Measurements from ENCODE around the gene RANBP1.
"Not testable (repeated sequence)": the region's sequence is repeated elsewhere in the genome, so short reads cannot be mapped to it uniquely, and the experiment has no call there.

RANBP1 gene

DNA sequence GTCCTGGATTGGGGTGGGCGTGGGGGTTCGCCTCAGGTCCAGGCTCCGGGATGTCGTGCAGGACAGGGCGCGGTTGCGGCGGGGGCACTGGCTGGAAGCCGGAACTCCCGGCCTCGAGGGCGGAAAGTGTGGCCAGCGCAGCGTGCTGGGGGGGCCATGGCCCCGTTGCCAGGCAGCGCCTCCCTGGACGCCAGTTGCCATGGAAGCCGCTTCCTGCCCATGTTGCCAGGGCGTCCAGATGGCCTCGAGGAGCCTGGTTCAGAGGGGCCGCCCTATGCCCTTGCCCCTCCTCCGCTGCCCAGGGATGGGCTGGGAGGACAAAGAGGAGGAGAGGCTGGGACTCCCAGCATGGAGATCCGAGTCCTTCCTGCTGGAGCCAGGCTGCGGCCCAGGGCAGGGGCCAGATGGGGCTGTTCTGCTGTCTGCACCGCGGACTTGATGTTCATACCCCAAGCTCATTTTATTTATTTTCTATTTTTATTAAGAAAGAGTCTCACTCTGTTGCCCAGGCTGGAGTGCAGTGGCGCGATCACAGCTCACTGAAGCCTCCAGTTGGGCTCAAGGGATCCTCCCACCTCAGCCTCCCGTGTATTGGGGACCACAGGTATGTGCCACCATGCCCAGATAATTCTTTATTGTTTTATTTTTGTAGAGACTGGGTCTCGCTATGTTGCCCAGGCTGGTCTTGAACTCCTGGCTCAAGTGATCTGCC lies 39.6 kb downstream of the RANBP1 start:
- peak; percentile 63 for DNase-seq

DNA sequence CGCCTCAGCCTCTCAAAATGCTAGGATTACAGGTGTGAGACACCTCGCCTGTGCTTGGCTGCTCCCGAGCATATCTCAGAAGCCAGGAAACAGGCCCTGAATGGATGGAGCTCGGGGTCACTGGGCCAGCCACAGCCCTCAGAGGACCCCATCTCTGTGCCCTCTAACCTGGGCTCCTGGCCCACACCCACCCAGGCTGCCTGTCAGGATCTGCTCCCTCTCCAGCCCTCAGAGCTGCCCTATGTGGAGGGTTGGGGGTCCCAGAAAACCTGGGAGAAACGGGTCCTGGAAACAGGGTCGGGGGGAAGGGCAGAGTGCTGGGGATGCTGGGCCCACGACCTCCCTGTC lies 40.1 kb downstream of the RANBP1 start:
- DNase-seq: no peak

DNA sequence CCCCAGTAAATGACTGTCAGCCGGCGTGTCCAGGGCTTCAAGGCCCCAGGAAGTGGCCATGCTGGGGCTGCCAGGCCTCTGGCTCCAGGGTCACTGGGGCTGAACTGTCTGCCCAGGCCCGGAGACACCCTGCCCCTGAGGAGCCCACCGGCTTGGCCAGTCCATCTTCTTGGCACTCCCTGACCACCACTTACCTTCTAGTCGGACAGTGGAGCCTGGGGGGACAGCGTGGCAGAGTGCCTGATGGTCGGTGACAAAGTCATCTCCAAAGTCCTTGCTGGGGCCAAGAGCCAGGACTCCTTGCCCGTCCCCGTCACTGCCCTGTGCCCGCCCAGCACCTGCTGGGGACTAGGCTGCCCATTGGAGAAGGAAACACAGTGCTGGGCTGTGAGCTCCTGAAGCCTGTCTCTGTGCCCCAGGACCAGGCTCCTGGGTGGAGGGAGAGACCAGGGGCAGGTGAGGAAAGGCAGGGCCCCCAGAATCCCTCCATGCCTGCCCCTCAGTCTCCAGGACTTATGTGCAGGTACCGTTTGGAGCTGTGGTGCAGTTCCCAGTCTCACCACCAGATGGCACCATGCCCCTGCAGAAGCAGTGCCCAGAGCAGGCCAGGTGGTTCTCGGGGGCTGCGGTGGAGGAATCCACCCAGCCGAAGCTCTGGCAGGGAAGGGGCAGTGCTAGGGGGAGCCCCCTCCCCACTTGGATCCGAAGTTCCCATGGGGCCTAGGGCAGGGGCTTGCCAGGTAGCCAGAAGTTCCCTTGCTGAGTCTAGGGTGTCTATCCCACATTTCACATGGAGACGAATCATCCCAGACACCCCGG lies 40.9 kb downstream of the RANBP1 start:
- peak; percentile 61 for DNase-seq

DNA sequence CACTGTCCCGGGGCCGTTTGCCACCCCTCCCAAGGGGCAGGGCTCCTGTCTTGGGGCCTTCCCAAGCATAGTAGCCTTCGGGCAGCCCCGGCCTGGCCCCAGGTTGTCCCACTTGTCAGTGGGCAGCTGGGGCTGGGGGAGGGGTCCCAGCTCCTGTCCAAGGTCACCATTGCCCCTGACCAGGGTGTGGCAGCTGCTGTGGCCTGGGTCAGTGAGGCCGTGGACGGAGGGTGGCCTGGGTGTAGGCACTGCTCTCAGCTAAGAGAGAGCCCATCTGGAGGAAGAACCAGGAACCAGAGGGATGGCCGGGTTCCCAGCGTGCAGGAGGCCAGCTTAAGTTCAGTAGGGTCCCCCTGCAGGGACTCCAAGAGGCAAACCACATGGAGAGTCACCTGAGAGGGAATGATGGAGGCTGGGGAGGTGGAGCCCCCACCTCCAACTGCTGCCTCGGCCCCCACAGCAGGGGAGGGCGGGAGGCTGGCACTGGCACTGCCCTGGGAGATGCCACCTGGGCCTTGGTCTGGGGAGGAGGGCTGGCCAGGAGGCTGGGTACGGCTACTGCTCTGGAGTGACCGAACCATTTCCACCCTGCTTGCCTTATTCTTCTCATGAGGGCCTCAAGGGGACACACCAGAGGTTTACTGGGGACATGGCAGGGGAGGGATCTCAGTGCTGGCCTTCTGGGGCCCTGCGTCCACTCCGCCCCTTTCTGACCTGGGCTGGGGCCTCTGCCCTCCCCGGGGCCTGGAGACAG lies 41.7 kb downstream of the RANBP1 start:
- DNase-seq: no peak

DNA sequence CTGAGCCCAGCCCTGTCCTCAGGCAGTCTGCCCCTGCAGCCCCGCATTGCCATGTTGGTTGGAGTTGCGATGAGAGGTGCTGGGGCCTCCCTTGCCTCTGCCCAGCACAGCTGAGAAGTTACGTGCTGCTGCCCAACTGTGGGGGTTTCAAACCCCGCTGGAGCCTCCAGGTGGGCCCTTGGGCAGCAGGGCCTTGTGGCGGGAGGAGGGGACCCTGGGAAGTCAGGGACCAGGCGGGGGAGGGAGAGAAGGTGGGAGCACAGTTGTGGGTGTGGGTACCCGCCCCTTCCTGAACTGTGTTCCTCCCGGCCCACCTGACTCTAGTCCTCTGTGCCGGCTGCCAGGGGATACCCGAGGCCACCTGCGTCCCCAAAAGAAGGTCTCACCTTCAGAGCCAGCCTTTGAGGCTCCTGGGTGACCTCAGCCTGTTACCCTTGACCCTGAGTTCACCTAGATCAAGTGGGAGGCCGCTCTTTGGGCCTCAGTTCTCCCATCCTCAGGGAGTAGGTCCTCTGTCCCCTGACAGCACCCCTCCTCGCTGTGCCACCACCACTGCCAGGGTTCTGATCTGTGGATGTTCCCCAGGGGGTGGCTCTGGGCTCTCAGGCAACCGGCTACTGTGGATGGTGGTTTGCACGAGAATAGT lies 42.6 kb downstream of the RANBP1 start:
- DNase-seq: no peak

DNA sequence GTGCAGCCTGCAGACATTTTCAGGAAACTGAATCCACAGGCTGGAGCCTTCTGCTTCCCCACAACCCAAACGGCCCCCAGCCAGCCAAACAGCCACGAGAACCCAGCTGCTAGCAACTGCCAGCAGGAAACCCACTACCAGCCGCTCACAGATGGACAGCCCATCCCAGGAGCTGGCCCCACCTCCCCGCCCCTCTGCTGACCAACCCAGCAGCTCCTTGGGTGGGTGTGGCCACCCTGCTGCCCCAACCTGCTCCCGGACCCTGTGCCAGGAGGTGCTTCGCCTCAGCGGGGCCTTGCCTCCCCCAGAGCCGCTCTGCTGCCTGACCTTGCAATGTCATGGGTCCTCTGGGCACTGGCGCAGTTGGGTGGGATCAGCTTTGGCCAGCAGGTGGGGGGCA lies 43.2 kb downstream of the RANBP1 start:
- DNase-seq: peak; percentile 66

DNA sequence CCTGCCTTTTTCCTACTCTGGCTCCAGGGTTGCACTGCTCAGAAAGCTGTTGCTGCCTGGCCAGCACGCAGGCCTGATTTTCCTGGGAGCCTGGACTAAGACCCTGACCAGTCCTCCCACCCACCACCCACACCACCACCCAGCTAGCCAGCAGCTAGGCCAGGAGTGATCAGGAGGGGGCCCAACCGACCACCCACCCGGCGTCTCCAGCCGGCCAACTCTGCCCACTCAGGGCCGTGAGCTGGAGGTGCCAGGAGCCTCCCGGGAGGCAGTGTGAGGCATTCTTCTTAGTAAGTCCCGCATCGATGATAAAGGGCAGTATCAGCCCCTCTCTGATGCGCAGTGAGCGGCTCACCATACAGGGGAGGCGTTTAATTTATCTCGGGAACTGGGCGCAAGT lies 43.6 kb downstream of the RANBP1 start:
- not testable (repeated sequence) for DNase-seq

DNA sequence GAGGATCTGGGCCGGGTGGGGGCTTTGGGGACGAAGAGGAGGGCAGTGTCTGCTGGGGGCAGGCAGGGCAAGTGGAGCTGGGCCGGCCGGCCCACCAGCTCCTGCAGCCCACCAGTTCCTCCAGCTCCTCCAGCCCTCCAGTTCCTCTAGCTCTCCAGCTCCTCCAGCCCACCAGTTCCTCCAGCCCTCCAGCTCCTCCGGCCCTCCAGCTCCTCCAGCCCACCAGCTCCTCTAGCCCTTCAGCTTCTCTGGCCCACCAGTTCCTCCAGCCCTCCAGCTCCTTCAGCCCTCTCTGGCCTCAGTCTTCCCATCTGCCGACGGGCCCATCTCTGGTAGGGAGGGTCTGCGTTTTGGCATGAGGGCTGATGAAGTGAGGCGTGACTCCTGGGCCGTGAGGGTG lies 44.1 kb downstream of the RANBP1 start:
- DNase-seq: no peak

DNA sequence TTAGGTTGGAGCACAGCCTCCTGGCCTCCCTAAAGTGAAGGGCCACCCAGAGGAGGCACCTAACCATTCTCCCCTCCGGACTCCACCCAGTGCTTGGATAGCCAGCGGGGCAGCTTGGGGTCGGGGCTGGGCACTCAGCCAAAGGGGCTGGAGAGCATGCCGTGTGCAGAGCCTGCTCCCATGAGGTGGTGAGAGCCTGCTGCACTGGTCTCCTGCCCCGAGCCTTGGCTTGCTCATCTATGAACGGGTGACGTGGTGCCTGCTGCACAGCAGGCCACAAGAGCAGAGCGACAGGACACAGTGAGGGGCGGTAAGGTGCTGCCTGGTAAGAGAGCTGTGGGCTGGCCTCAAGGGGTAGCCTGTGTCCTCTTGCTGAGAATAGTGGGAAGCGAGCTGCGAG lies 49.0 kb downstream of the RANBP1 start:
- DNase-seq: no peak

DNA sequence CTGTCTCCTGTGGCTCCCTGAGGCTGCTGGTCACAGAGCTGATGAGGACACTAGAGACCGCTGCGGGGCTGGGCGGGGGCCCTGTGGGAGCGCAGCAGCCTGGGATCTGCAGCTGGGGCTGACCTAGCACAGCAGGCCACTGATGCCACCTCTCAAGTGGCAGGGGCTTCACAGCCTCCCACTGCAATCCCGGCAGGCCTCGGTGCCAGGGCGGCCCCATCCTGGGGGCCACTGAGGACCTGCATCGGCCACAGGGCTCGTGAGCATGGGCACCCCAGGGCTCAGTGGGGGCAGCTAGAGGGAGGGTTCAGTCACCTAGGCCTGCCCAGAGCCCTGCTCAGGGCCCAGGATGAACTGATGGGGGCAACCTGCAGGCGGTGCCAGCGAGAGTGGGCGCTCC lies 49.5 kb downstream of the RANBP1 start:
- DNase-seq: no peak

DNA sequence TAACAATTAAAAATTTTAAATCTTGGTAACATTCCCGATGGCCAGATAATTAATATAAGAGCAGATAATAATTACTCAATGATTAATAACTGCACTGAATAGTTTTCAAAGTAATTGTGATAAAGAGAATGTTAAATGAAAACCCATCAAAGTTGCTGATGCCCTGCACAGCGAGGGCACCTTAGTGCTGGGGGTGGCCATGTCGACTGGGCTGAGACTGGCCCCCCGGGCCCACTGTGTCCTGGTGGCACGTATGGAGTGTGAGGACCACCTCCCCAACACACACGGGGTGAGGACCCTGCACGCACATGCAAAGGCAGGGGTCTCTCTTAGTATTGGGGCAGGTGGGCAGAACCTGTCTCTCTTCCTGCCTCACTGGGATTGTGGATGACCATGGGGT lies 50.0 kb downstream of the RANBP1 start:
- DNase-seq: no peak

DNA sequence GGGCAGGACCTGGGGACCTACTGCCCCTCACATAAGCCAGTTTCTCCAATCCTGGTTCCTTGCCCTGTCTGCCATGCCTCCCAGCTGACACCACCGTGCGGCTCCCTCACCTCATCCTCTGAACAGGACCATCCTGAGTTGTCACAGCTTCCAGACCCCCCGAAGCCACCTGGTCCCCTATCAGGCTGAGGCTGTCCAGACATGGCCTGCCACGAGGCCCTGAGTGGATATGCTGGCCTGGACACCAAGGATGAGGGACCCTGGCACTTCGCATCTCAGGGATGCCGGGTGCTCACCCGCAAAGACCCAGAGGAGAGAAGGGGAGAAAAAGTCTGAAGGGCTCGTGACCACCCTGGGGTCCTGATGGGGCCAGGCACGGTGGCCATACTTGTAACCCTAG lies 50.8 kb downstream of the RANBP1 start:
- no peak for DNase-seq

DNA sequence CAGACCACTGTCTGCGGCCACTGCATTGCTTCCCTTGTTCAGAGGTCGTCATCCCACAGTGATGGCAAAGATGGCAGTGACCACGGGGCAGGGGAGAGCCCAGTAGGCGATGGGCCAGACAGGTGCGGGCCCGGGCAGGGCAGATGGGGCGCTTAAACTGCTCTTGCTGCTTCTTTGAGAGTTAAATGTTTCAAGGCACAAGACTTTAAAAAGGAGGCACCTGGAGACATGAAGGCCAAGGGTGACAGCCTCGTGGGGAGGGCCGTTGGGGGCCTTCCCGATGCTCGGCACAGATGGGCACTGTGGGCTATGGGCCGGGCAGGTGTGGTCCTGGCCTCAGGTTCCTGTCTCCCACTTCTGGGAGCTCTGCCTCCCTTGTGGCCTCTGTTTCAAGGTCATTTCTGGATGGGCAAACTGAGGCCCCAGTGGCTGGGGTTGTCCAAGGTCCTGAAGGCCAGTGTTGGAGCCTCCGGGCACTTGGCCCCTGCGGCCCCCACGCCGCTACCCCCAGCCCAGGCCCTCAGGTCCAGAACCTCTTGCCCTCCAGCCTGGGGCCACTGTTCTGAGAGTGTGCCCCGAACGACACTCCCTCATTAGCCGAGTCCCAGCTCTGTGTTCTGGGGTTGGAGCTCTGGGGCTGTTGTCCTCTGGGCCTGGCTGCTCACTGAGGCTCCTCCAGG lies 51.9 kb downstream of the RANBP1 start:
- no peak for DNase-seq

DNA sequence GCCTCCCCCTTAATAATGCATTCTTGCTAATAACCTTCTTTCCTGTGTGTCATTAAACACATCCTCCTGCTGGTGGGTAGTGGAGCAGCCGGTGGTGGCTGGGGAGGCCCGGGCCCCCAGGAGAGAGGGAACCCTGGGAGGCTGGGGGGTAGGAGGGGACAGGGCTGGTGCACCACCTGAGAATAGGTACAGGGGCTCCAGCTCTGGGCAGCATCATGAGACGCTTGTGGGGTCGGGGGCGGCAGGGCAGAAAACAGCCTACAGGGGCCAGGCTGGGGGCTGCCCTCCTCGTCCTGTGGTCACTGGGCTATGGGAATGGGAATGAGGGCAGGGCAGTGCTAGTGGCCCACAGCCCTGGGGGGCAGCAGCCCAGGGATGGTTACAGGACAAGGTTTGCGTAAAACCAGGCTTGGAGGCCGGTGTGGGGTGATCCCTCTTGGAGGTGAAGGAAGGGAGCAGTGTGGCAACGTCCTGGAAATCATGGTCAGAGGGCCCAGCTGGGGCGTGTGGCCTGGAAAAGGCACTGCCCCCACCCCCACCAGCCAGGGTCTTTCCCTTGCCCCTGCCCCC lies 53.4 kb downstream of the RANBP1 start:
- no peak for DNase-seq

DNA sequence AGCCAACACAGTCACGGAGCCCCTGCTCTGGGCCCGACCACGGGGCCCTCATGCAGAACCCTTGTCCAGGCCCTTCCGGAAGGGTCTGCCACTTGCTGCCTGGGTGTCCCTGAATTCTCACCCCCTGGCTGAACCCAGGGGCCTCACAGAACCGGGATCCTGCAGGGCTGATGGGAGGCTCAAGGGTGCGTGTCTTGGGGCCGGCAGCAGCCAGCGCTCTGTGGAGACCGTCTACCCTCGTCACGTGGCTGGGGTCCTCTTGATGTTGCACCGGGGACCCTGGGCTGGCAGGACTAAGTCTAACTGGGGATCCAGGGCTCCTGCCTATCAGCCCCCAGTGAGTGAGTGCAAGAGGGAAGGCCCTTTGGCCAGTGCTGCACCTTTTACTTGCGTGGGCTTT lies 54.3 kb downstream of the RANBP1 start:
- DNase-seq: no peak

DNA sequence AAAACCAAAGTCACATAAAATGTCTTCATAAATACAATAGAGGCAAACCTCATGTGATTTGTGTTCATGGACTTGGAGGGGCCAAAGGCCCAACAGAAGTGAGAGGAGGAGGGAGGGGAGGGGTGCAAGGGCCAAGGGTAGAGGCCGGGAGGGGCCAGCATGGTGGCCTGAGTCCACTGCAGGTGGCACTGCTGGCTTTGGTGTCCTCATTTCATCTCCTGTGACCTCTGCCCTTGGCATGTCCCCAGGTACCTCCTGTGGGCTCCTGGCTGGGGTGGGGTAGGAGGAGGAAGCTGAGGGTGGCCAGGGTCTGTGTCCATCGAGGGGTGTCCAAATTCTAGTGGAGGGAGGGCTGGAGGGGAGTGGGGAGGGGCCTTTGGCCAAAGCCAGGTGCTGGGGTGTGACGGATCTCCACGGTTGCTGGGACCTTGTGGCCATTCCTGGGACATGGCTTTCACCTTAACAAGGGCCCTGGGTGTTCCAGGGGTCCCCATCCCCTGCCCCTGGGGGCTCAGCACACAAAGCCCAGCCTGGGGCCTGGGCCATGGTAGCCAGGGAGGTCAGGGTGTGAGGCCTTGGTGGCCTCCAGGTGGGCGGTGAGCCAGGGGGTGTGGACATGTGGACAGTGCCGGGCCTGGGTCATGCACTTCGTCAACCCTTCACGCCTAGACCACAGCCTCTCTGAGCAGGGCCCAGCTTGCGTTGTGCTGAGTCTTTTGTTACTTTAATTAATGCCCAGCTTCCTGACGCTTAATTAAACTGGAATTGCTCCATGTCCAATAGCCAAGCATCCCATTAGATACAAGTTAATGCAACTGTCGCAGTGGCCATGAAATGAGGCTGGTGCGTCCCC lies 55.6 kb downstream of the RANBP1 start:
- DNase-seq: no peak

DNA sequence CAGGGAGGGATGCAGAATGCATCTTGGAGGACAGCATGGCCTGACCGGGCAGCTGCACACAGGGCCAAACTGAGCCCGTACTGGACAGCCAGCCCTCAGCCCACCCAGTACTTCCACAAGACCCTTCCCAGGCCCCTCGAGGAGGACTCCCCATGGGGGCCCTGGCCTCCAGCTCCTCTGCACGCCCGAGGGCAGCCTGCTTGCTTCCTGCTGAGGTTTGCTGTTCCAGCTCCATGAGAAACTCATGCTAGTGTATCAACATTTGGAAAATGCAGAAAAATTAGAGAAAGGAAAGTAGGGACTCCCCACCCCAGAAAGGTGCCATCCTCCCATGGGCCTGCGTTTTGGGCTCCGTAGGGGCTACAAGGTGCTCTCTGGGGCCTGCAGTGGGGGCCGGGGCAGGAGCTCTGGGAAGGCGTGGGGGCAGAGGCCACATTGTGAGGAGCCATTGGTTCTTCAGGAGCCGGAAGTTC lies 56.3 kb downstream of the RANBP1 start:
- no peak for DNase-seq

DNA sequence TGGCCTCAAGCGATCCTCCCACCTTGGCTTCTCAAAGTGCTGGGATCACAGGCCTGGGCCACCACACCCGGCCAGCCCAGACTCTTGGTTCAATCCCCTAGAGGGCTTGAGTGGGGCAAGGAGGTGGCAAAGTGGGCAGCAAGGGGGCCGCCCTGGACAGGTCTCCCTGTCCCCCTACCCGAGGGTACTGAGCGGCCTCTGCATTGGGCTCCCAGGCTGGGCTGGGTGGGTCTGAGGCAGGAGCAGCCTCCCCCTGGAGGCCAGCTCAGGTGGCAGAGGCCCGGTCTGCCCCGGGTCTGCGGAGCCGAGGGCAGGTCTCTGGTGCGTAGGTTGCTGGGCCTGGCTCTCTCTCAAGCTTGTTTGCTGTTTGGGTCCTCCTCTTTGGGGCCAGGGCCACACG lies 57.3 kb downstream of the RANBP1 start:
- DNase-seq: no peak

DNA sequence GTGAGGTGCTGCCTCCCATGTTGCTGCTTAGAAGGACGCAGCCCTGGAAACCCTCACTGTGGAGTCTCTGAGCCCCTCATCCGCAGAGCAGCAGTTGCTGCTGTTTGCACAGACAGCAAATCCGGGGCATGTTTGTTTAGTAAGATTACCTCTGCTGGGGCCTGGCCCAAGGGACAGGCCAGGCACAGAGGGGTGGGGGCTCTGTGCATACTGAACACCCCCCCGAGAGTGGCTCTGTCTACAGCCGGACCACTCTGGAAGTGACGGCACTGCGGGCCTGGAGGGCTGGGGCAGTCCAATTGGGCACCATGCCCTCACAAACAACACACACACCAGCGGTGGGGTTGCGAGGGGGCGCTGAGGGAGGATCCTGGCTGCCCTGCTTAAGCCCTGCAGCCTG lies 57.9 kb downstream of the RANBP1 start:
- no peak for DNase-seq

DNA sequence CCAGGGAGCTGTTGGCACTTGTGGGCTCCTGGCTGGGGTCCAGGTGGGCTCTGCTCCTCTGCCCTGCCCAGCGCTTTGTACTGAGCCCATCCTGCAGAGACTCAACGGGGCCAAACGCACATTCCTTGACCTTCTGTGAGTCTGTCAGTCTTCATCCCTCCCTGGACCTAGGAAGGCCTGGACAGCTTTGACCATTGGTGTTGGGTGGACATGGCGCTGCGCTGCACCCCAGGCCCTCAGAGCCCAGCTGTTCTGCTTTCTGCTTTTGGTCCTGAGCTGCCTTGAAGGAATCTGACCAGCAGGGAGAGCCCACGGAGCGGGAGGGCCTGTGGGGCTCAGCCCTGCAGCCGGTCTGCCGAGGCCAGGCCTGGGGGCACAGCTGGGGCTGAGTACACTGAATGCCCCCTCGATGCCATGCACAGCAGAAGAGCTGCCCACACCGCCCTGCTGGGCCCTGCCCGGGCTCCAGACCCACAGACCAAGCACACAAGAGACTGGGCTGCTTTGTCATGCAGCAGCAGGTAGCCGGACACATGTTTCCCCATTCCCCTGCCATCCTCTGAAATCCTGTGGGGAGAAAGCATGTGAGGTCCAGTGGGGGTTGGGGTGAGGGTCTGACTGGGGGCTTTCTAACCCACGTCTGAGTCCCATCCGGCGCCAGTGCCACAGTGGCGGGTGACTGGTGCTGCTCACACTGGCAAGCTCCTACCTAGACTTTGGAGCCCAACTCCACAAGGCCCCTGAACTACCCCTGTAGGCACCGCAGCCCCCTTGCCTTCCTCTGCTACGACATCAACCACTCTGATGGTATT lies 59.1 kb downstream of the RANBP1 start:
- DNase-seq: no peak

DNA sequence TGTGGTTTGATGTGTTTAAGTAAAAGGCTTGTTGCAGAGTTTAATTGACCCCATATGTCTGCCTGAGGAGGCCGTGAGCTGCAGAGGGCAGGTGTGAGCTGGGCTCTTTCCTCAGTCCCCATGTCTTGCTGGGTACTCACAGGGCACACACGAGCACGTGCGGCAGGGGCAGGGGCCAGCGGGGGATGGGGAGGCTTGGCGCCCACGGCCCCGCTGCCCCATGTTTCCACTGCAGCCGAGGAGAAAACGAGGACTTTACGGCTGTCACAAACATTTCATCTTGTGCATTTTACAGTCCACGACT lies 59.6 kb downstream of the RANBP1 start:
- DNase-seq: no peak

All from MV-4-11 (cell line).